Right lobe of liver (tissue), 6 donors: ENCODE measurements around the gene TNKS1BP1. TPM values are rescaled to one million over a fixed set of nuclear protein-coding genes. Genes with fewer than 3 reads are reported as not detected.

Source experiments
- ATAC-seq, 4 donors: fragments of 200-7000 bp; cut with Tn5 transposase; one replicate each; pipeline ENCODE4 v1.9.1; 2020; ENCODE audit warnings: mild to moderate bottlenecking in 4 of 4, moderate library complexity in 4 of 4
- DNase-seq, 3 donors: peaks; one replicate each; pipeline ENCODE4 v3.0.0-alpha.2; 2020
- H3K27ac ChIP-seq, 3 donors: fragments of 200-600 bp; one replicate each; pipeline ENCODE4 v1.8.0; 2022
- H3K27me3 ChIP-seq, 2 donors: fragments of 200-600 bp; one replicate each; pipeline ENCODE4 v1.8.0; 2022
- H3K36me3 ChIP-seq, 4 donors: fragments of 200-600 bp; sonication (generic) in 1 of 4; one replicate each; pipeline versions ENCODE4 v1.5.1 to v1.8.0; 2017 to 2022; ENCODE audit warnings: control low read depth in 1 of 4
- H3K4me1 ChIP-seq, 4 donors: fragments of 200-600 bp; sonication (generic) in 1 of 4; one replicate each; pipeline versions ENCODE4 v1.5.1 to v1.8.0; 2017 to 2022; ENCODE audit warnings: control low read depth in 1 of 4
- H3K4me3 ChIP-seq, 3 donors: fragments of 200-600 bp; one replicate each; pipeline ENCODE4 v1.8.0; 2022
- H3K9me3 ChIP-seq, 4 donors: fragments of 200-600 bp; sonication (generic) in 1 of 4; one replicate each; pipeline versions ENCODE4 v1.5.1 to v1.8.0; 2017 to 2022; ENCODE audit warnings: control low read depth in 1 of 4
- POLR2A ChIP-seq: fragments of 450-650 bp; IDR thresholded peaks from one replicate; pipeline ENCODE4 v1.6.1; 2017; ENCODE audit warnings: antibody characterized with exemption, mild to moderate bottlenecking
- WGBS: methylation state at CpG from one replicate; pipeline ENCODE4 v1.1.6; 2018; ENCODE audit warnings: low coverage, low lambda C conversion rate; ENCODE audit not compliant: insufficient coverage; ENCODE audit errors: missing lambda C conversion rate; 5-methylcytosine and 5-hydroxymethylcytosine counted together
- intact Hi-C, 2 donors: fragments of 100-400 bp; cut with DNase I; formaldehyde crosslinking; loops; one replicate each; pipeline versions ENCODE4 v1.11.2 to v1.14.1; 2022
- total RNA-seq, 6 experiments: library from RNA; depleted of rRNA in 2 of 6; stranded (reverse); fragments of >200 nt in 2 of 6; fragmentation: NEBNext Ultra II Directional in 3 of 6; extraction: Animal tissue kit (Norgen Biotek cat#: 25700) in 3 of 6; gene quantifications; one replicate each; pipeline versions ENCODE4 v1.1.0 to v1.2.4, GENCODE V29; 2016 to 2023
- TF ChIP-seq, protein P1 (sequence below), 4 donors: fragments of 200-600 bp in 3 of 4; fragments of 450-650 bp in 1 of 4; IDR thresholded peaks; one replicate each; pipeline versions ENCODE4 v1.5.1 to v1.8.0; 2016 to 2022; ENCODE audit warnings: antibody characterized with exemption in 4 of 4, mild to moderate bottlenecking in 2 of 4
- donor health status: DM: no; HTN: yes; CAD: no.
- donor health status: DM: no; HTN: no; CAD: no.
- donor health status: DM: no; HTN: no; CAD: no.
- donor health status: DM: no; HTN: yes; CAD: no.
- donor health status: DM: no; HTN: yes; CAD: no.

Gene TNKS1BP1
- total RNA-seq, 6 experiments from 2014 or later = 52.4 to 124 (median 92.7) TPM

GRCh38 chr11:57336111-57336666 lies 11.4 kb upstream of the TNKS1BP1 start:
- peak in 1 of 4 donors; percentile 7 for ATAC-seq

DNA sequence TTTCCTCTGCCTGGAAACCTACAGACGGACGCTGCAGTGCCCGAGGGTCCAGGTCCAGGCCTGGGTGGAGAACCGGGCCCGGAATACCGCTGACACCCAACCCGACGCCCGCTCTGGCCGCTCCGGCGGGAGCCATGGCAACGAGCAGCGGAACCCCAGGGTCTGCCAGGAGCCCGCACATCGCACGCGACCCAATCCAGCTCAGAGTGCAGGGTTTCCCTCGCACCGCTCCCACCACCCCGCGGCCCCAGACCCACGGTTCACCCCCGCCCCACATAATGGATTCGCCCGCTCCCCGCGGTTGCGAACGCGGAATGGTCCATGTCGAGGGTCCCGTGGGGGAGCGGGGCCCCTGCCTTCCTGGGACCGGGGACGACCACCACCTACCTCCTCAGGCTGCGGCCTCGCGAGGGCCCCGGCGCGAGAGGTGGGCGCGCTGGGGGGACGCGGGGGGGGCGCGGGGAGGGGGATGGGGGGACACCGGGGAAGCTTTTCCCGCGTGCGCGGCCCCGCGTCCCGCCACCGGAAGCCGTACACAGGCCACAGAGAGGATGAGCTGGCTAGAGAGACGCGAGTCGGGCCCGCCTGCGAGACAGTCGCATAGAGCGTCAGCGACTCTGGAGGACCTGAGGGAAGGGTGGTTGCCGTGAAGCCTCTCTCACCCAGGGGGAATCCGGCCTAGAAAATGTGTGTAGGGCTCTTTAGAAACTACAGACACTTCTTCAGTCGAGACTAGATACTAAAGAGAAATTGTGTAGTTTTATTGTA lies 10.8 kb upstream of the TNKS1BP1 start, which contains the start of gene SSRP1:
Gene SSRP1, minus strand, starts transcription at position 550 of the 768 bp plus-strand sequence. CDS start 771 bp downstream, outside the sequence.
- peak; percentile 97 to 99 (median 98) for ATAC-seq

More at GRCh38 chr11:57336111-57336666, 11.4 kb upstream of the TNKS1BP1 start:
- Histone ChIP-seq H3K9me3 (no peaks in the 10 kb centered on the region), H3K4me1 (peaks cover 0 to 14% (median 0%) of the 10 kb centered on the region in 4 donors), H3K27me3 (no peaks in the 10 kb centered on the region), H3K27ac (peak overlapping the region; percentile 60 to 83 (median 65)), H3K4me3 (peak overlapping the region; percentile 75 to 85 (median 83)), H3K36me3 (peaks cover 0 to 24% (median 9%) of the 10 kb centered on the region in 4 donors)
- WGBS = 27% methylated on average over 11 of the region's 12 CpGs
- TF ChIP-seq, protein P1, sequence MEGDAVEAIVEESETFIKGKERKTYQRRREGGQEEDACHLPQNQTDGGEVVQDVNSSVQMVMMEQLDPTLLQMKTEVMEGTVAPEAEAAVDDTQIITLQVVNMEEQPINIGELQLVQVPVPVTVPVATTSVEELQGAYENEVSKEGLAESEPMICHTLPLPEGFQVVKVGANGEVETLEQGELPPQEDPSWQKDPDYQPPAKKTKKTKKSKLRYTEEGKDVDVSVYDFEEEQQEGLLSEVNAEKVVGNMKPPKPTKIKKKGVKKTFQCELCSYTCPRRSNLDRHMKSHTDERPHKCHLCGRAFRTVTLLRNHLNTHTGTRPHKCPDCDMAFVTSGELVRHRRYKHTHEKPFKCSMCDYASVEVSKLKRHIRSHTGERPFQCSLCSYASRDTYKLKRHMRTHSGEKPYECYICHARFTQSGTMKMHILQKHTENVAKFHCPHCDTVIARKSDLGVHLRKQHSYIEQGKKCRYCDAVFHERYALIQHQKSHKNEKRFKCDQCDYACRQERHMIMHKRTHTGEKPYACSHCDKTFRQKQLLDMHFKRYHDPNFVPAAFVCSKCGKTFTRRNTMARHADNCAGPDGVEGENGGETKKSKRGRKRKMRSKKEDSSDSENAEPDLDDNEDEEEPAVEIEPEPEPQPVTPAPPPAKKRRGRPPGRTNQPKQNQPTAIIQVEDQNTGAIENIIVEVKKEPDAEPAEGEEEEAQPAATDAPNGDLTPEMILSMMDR (IDR thresholded peaks at IDR 0.05) = peak in 1 of 4 donors; percentile 1
- TF ChIP-seq POLR2A = no peak
- intact Hi-C loops = no loop called here
- no peak for DNase-seq

DNA sequence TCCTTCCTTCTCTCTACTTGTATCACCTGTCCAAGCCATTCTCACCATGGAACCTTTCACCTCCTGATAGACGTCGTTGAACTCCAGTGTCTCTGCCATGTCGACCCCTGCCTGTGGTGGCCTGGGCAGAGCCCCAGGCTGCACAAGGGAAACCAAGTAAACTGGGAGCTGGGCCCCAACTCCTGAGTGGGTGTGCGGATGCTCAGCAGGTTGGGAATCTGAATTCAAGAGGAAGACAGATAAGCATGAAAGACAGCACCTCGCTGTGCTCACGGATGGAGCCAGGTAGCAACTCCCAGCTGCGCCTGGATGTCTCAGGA lies 10.2 kb upstream of the TNKS1BP1 start:
- no peak for ATAC-seq
- 2% methylated on average over 7 of the region's 7 CpGs for WGBS
- H3K36me3 ChIP-seq = peaks cover 0 to 36% (median 13%) of the 10 kb centered on the region in 4 donors
- H3K4me1 ChIP-seq = peaks cover 0 to 14% (median 0%) of the 10 kb centered on the region in 4 donors
- intact Hi-C loops = no loop called here
- H3K9me3 ChIP-seq = no peaks in the 10 kb centered on the region
- TF ChIP-seq, protein P1 (IDR thresholded peaks at IDR 0.05) = no peak
- no peak for TF ChIP-seq POLR2A
- H3K27me3 ChIP-seq = no peaks in the 10 kb centered on the region
- peak overlapping the region; percentile 75 to 85 (median 83) for H3K4me3 ChIP-seq
- peak overlapping the region; percentile 60 to 83 (median 65) for H3K27ac ChIP-seq
- no peak for DNase-seq

More for the DNA sequence above, 10.8 kb upstream of the TNKS1BP1 start, which contains the start of gene SSRP1:
- TF ChIP-seq, protein P1 (IDR thresholded peaks at IDR 0.05) = peak in 1 of 4 donors; percentile 9
- peak; percentile 47 for TF ChIP-seq POLR2A
- H3K4me1 ChIP-seq = peaks cover 0 to 14% (median 0%) of the 10 kb centered on the region in 4 donors
- H3K4me3 ChIP-seq = peak within 1 kb of the TSS; percentile 75 to 85 (median 83)
- WGBS = 0% methylated on average over 12 of the region's 69 CpGs
- intact Hi-C loops = no loop called here
- no peaks in the 10 kb centered on the region for H3K27me3 ChIP-seq
- DNase-seq = peak; percentile 87 to 90 (median 89)
- no peaks in the 10 kb centered on the region for H3K9me3 ChIP-seq
- H3K36me3 ChIP-seq = peaks cover 0 to 31% (median 11%) of the 10 kb centered on the region in 4 donors
- peak within 1 kb of the TSS; percentile 60 to 83 (median 65) for H3K27ac ChIP-seq

GRCh38 chr11:57332694-57333440 lies 8.1 kb upstream of the TNKS1BP1 start:
- no peak overlapping the region for H3K27ac ChIP-seq
- H3K4me1 ChIP-seq = peaks cover 0 to 14% (median 0%) of the 10 kb centered on the region in 4 donors
- no peaks in the 10 kb centered on the region for H3K9me3 ChIP-seq
- no peaks in the 10 kb centered on the region for H3K27me3 ChIP-seq
- ATAC-seq = no peak
- DNase-seq = no peak
- WGBS = 82% methylated on average over 1 of the region's 11 CpGs
- H3K36me3 ChIP-seq = peaks cover 0 to 56% (median 26%) of the 10 kb centered on the region in 4 donors
- no peak overlapping the region for H3K4me3 ChIP-seq
- intact Hi-C loops = no loop called here
- no peak for TF ChIP-seq POLR2A
- TF ChIP-seq, protein P1 (IDR thresholded peaks at IDR 0.05) = no peak
